Esophagus squamous epithelium (tissue), 5 donors: Measurements from ENCODE around the gene CNKSR3. TPM values are rescaled to one million over a fixed set of nuclear protein-coding genes. Genes with fewer than 3 reads are reported as not detected.

Experiments used
- DNase-seq: peaks from one replicate; lab custom pipeline; 2025; lab: John Stamatoyannopoulos, UW
- H3K27ac ChIP-seq, 4 donors: fragments of 200-600 bp; sonication (generic); one replicate each; pipeline ENCODE4 v1.5.1; 2016 to 2019; ENCODE audit warnings: mild to moderate bottlenecking in 1 of 4
- H3K27me3 ChIP-seq, 4 donors: fragments of 200-600 bp; sonication (generic); 1 replicate in 3 of 4; 2 replicates in 1 of 4; pipeline versions ENCODE4 v1.5.1 to v1.6.0; 2017 to 2021; ENCODE audit warnings: antibody characterized with exemption in 1 of 4
- H3K36me3 ChIP-seq, 3 donors: fragments of 200-600 bp; sonication (generic); one replicate each; pipeline ENCODE4 v1.5.1; 2016 to 2019
- H3K4me1 ChIP-seq, 3 donors: fragments of 200-600 bp; sonication (generic); one replicate each; pipeline ENCODE4 v1.5.1; 2017 to 2019
- H3K4me3 ChIP-seq, 4 donors: fragments of 200-600 bp; sonication (generic); 1 replicate in 3 of 4; 2 replicates in 1 of 4; pipeline ENCODE4 v1.5.1; 2016 to 2019; ENCODE audit warnings: mild to moderate bottlenecking in 2 of 4, moderate library complexity in 1 of 4
- H3K9me3 ChIP-seq, 3 donors: fragments of 200-600 bp; sonication (generic); one replicate each; pipeline ENCODE4 v1.5.1; 2016 to 2019
- POLR2A ChIP-seq, 4 donors: fragments of 450-650 bp; IDR thresholded peaks; one replicate each; pipeline ENCODE4 v1.6.1; 2017; ENCODE audit warnings: antibody characterized with exemption in 4 of 4, mild to moderate bottlenecking in 4 of 4, moderate library complexity in 3 of 4
- WGBS, 2 donors: methylation state at CpG; one replicate each; pipeline ENCODE4 v1.1.5; 2018; 5-methylcytosine and 5-hydroxymethylcytosine counted together
- intact Hi-C: fragments of 100-400 bp; cut with DNase I; formaldehyde crosslinking; loops from one replicate; pipeline ENCODE4 v1.15.0; 2022
- total RNA-seq, 4 donors: library from RNA; depleted of rRNA; stranded (reverse); fragments of >200 nt; gene quantifications; one replicate each; pipeline ENCODE4 v1.1.0, GENCODE V29; 2016
- TF ChIP-seq, protein P1 (sequence below), 6 experiments: fragments of 450-650 bp in 4 of 6; fragments of 200-600 bp in 2 of 6; sonication (generic) in 2 of 6; IDR thresholded peaks; one replicate each; pipeline ENCODE4 v1.5.1; 2016 to 2019; ENCODE audit warnings: antibody characterized with exemption in 6 of 6, mild to moderate bottlenecking in 4 of 6, moderate library complexity in 4 of 6
- donor health status: DM: yes; HTN: yes; CAD: no.

Gene CNKSR3
- total RNA-seq, 4 donors from 2014 or later, result 10.2 to 18.8 (median 13.8) TPM

- Histone ChIP-seq H3K4me1 (peaks cover 0 to under 1% (median 0%) of the 10 kb centered on the region in 3 donors), H3K27me3 (no peaks in the 10 kb centered on the region), H3K4me3 (no peak overlapping the region), H3K27ac (no peak overlapping the region), H3K36me3 (no peaks in the 10 kb centered on the region), H3K9me3 (no peaks in the 10 kb centered on the region)
- intact Hi-C loops, result no loop called here
- no peak for DNase-seq
- TF ChIP-seq, protein P1, sequence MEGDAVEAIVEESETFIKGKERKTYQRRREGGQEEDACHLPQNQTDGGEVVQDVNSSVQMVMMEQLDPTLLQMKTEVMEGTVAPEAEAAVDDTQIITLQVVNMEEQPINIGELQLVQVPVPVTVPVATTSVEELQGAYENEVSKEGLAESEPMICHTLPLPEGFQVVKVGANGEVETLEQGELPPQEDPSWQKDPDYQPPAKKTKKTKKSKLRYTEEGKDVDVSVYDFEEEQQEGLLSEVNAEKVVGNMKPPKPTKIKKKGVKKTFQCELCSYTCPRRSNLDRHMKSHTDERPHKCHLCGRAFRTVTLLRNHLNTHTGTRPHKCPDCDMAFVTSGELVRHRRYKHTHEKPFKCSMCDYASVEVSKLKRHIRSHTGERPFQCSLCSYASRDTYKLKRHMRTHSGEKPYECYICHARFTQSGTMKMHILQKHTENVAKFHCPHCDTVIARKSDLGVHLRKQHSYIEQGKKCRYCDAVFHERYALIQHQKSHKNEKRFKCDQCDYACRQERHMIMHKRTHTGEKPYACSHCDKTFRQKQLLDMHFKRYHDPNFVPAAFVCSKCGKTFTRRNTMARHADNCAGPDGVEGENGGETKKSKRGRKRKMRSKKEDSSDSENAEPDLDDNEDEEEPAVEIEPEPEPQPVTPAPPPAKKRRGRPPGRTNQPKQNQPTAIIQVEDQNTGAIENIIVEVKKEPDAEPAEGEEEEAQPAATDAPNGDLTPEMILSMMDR (IDR thresholded peaks at IDR 0.05), result no peak
- no peak for TF ChIP-seq POLR2A (IDR thresholded peaks at IDR 0.05)
- WGBS, 2 donors, result 84 to 88% methylated on average over 2 of the region's 2 CpGs
Measured at GRCh38 chr6:154373971-154374370, 136.5 kb downstream of the CNKSR3 start.

GRCh38 chr6:154371281-154371680 lies 139.2 kb downstream of the CNKSR3 start:
- H3K36me3 ChIP-seq, result no peaks in the 10 kb centered on the region
- intact Hi-C loops, result no loop called here
- H3K4me3 ChIP-seq, result no peak overlapping the region
- H3K27me3 ChIP-seq, result no peaks in the 10 kb centered on the region
- no peaks in the 10 kb centered on the region for H3K9me3 ChIP-seq
- TF ChIP-seq, protein P1 (IDR thresholded peaks at IDR 0.05), result no peak
- no peak for TF ChIP-seq POLR2A (IDR thresholded peaks at IDR 0.05)
- 75 to 87% methylated on average over 4 of the region's 4 CpGs for WGBS, 2 donors
- DNase-seq, result no peak
- peaks cover 0 to 15% (median 0%) of the 10 kb centered on the region in 3 donors for H3K4me1 ChIP-seq
- H3K27ac ChIP-seq, result no peak overlapping the region

DNA sequence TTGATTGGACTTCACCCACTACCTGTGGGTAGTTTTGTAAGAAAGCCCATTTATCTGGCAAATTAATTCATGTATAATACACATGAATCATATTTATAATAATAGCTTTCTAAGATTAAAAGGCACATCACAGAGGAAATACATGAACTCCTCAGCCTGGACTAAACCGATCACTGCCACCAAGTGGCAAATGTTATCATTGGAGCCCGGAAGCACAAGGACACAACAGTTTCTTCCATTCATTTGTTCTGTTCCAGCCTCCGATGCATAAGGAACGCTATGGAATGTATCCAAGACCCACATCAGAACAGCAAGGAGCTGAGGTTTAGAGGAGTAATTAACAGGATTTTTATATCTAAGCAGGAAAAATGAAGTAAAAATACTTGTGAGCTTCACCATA lies 139.9 kb downstream of the CNKSR3 start:
- no peak for DNase-seq
- Histone ChIP-seq H3K4me3 (no peak overlapping the region), H3K27me3 (no peaks in the 10 kb centered on the region), H3K36me3 (no peaks in the 10 kb centered on the region), H3K27ac (no peak overlapping the region), H3K4me1 (peaks cover 0 to 15% (median 0%) of the 10 kb centered on the region in 3 donors), H3K9me3 (no peaks in the 10 kb centered on the region)
- 11% methylated on average over 4 of the region's 4 CpGs for WGBS, 2 donors
- TF ChIP-seq POLR2A (IDR thresholded peaks at IDR 0.05), result no peak
- TF ChIP-seq, protein P1 (IDR thresholded peaks at IDR 0.05), result peak in 3 of 6 experiments; percentile 19 to 43 (median 23)
- intact Hi-C loops, result no loop called here

GRCh38 chr6:154367839-154368695 lies 142.4 kb downstream of the CNKSR3 start:
- WGBS, 2 donors, result 24 to 42% methylated on average over 7 to 9 of the region's 9 CpGs
- Histone ChIP-seq H3K4me1 (peaks cover 0 to 15% (median 0%) of the 10 kb centered on the region in 3 donors), H3K27me3 (no peaks in the 10 kb centered on the region), H3K4me3 (no peak overlapping the region), H3K9me3 (no peaks in the 10 kb centered on the region), H3K27ac (peak overlapping the region in 3 of 4 donors; percentile 16 to 62 (median 52)), H3K36me3 (no peaks in the 10 kb centered on the region)
- intact Hi-C loops, result no loop called here
- TF ChIP-seq POLR2A (IDR thresholded peaks at IDR 0.05), result no peak
- TF ChIP-seq, protein P1 (IDR thresholded peaks at IDR 0.05), result peak in 1 of 6 experiments; percentile 27
- DNase-seq, result no peak

- H3K27ac ChIP-seq, result peak overlapping the region in 2 of 4 donors; percentile 16 to 62
- H3K36me3 ChIP-seq, result no peaks in the 10 kb centered on the region
- H3K4me1 ChIP-seq, result peaks cover 0 to 15% (median 0%) of the 10 kb centered on the region in 3 donors
- H3K4me3 ChIP-seq, result no peak overlapping the region
- no peak for TF ChIP-seq POLR2A (IDR thresholded peaks at IDR 0.05)
- TF ChIP-seq, protein P1 (IDR thresholded peaks at IDR 0.05), result no peak
- H3K27me3 ChIP-seq, result no peaks in the 10 kb centered on the region
- intact Hi-C loops, result no loop called here
- WGBS, 2 donors, result 80 to 82% methylated on average over 5 of the region's 5 CpGs
- no peaks in the 10 kb centered on the region for H3K9me3 ChIP-seq
- no peak for DNase-seq
Measured at GRCh38 chr6:154367336-154367735, 143.1 kb downstream of the CNKSR3 start.
